DND-41 (cell line): ENCODE results near the gene DAB1.

ENCODE experiments used
- ATAC-seq: fragments of 200-7000 bp; cut with Tn5 transposase; 3 replicates; pipeline ENCODE4 v1.9.1; 2021; ENCODE audit warnings: low read depth; ENCODE audit not compliant: insufficient read depth
- DNase-seq: peaks from one replicate; pipeline ENCODE4 v3.0.0-alpha.2; 2020
- H2AFZ ChIP-seq: 2 replicates; pipeline ENCODE4 v1.6.0; 2012; ENCODE audit warnings: low read depth, low read length
- H3K27ac ChIP-seq: 2 replicates; pipeline ENCODE4 v1.5.1; 2012; ENCODE audit warnings: low read length, inconsistent platforms
- H3K27me3 ChIP-seq: fragments of 200-600 bp; sonication (generic); 2 replicates; pipeline ENCODE4 v1.6.0; 2012; ENCODE audit warnings: low read length, mild to moderate bottlenecking, inconsistent platforms; ENCODE audit not compliant: insufficient read depth, poor library complexity
- H3K36me3 ChIP-seq: 2 replicates; pipeline ENCODE4 v1.5.1; 2012; ENCODE audit warnings: low read length, inconsistent platforms; ENCODE audit not compliant: insufficient read depth
- H3K4me1 ChIP-seq: 2 replicates; pipeline ENCODE4 v1.5.1; 2012; ENCODE audit warnings: mild to moderate bottlenecking, low read length; ENCODE audit not compliant: insufficient read depth
- H3K4me2 ChIP-seq: 2 replicates; pipeline ENCODE4 v1.6.0; 2012; ENCODE audit warnings: mild to moderate bottlenecking, moderate library complexity, low read length, inconsistent platforms; ENCODE audit not compliant: insufficient read depth
- H3K4me3 ChIP-seq, 2 experiments: fragments of 200-600 bp in 1 of 2; shearing (Covaris generic) in 1 of 2; 2 replicates each; pipeline ENCODE4 v1.5.1; 2012 to 2016; ENCODE audit warnings: inconsistent platforms in 2 of 2, low read length in 2 of 2, mild to moderate bottlenecking in 2 of 2, low read depth in 1 of 2, moderate library complexity in 1 of 2
- H3K79me2 ChIP-seq: 2 replicates; pipeline ENCODE4 v1.6.0; 2012; ENCODE audit warnings: low read length, inconsistent platforms; ENCODE audit not compliant: insufficient read depth
- H3K9ac ChIP-seq: 2 replicates; pipeline ENCODE4 v1.6.0; 2012; ENCODE audit warnings: low read depth, mild to moderate bottlenecking, inconsistent platforms, low read length, moderate library complexity
- H3K9me3 ChIP-seq: 2 replicates; pipeline ENCODE4 v1.5.1; 2012; ENCODE audit warnings: low read length, moderate library complexity, mild to moderate bottlenecking, inconsistent platforms; ENCODE audit not compliant: insufficient read depth, severe bottlenecking
- H4K20me1 ChIP-seq: 2 replicates; pipeline ENCODE4 v1.6.0; 2012; ENCODE audit warnings: low read length; ENCODE audit not compliant: insufficient read depth
- CTCF ChIP-seq: IDR thresholded peaks from 2 replicates; pipeline ENCODE4 v1.5.1; 2012; ENCODE audit warnings: borderline replicate concordance, low read length, moderate library complexity, mild to moderate bottlenecking; ENCODE audit not compliant: poor library complexity, severe bottlenecking; ENCODE audit errors: extremely low read depth
- EZH2 ChIP-seq: IDR thresholded peaks from 3 replicates; pipeline ENCODE4 v1.6.1; 2012; ENCODE audit warnings: borderline replicate concordance, low read depth, mild to moderate bottlenecking, moderate library complexity, low read length, inconsistent platforms; ENCODE audit not compliant: severe bottlenecking

DAB1 gene

GRCh38 chr1:57293214-57293613, 130.6 kb downstream of the DAB1 start:
- Histone ChIP-seq H3K27me3 (no peaks in the 10 kb centered on the region), H3K4me1 (no peaks in the 10 kb centered on the region), H3K27ac (no peak overlapping the region), H3K36me3 (no peaks in the 10 kb centered on the region), H4K20me1 (no peaks in the 10 kb centered on the region), H3K9ac (no peak overlapping the region), H3K9me3 (no peaks in the 10 kb centered on the region), H3K79me2 (no peaks in the 10 kb centered on the region), H2AFZ (no peak overlapping the region), H3K4me2 (no peak overlapping the region), H3K4me3 (no peak overlapping the region)
- ATAC-seq = no peak
- DNase-seq = no peak
- TF ChIP-seq EZH2 (no peak), CTCF (no peak)

- Histone ChIP-seq H3K4me1 (no peaks in the 10 kb centered on the region), H3K36me3 (no peaks in the 10 kb centered on the region), H3K9me3 (no peaks in the 10 kb centered on the region), H3K27me3 (no peaks in the 10 kb centered on the region), H3K4me3 (no peak overlapping the region), H3K79me2 (no peaks in the 10 kb centered on the region), H3K4me2 (no peak overlapping the region), H4K20me1 (no peaks in the 10 kb centered on the region), H3K9ac (no peak overlapping the region), H3K27ac (no peak overlapping the region), H2AFZ (no peak overlapping the region)
- no peak for TF ChIP-seq CTCF
- no peak for DNase-seq
- no peak for ATAC-seq
These were observed 134.1 kb downstream of the DAB1 start for GRCh38 chr1:57289781-57290180.

DNA sequence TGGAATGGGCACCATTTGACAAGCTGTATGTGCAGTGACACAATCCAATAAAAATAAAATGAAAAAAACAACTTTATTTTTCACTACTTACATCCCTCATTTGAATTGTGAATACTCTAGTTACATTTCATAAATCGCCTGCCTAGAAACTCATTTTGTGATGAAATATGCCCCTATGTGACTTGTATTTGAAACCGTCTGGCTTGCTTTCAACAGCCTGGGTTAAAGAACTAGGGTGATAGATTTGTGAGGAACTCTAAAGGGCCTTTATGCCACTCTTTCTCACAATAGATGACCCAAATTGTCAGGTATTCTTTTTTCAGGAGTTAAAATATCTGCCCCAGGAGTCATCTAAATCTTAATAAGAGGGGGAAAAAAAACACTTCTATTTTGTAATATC, 137.9 kb downstream of the DAB1 start:
- Histone ChIP-seq H3K27me3 (no peaks in the 10 kb centered on the region), H3K36me3 (no peaks in the 10 kb centered on the region), H4K20me1 (no peaks in the 10 kb centered on the region), H3K27ac (no peak overlapping the region), H3K9me3 (no peaks in the 10 kb centered on the region), H3K9ac (no peak overlapping the region), H3K79me2 (no peaks in the 10 kb centered on the region), H3K4me2 (no peak overlapping the region), H3K4me3 (no peak overlapping the region), H2AFZ (no peak overlapping the region), H3K4me1 (no peaks in the 10 kb centered on the region)
- ATAC-seq (no peak), DNase-seq (no peak)
- TF ChIP-seq CTCF (no peak), EZH2 (no peak)

DNA sequence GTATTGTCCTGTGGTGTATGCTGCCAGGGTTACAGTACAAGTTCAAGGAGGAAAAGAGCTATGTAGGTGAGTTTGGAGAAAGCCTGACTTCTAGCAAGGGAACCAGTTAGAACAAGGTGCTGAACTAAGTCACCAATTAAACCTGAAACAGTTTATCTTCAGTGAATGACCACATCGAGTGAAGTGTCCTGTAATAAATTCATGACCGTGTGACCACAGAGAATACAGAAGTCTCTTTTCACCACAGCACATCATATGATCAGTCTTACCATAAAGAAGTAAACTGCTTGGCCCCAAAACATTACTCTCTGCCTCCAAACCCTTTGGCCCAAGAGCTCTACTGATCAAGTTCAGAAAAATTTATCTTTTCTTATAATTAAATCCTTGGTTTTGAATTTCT, 141.4 kb downstream of the DAB1 start:
- no peak for ATAC-seq
- Histone ChIP-seq H3K36me3 (no peaks in the 10 kb centered on the region), H3K79me2 (no peaks in the 10 kb centered on the region), H3K27ac (no peak overlapping the region), H2AFZ (no peak overlapping the region), H3K9ac (no peak overlapping the region), H3K4me2 (no peak overlapping the region), H3K4me1 (no peaks in the 10 kb centered on the region), H3K27me3 (no peaks in the 10 kb centered on the region), H3K9me3 (no peaks in the 10 kb centered on the region), H3K4me3 (no peak overlapping the region), H4K20me1 (no peaks in the 10 kb centered on the region)
- TF ChIP-seq EZH2 = no peak
- DNase-seq = no peak
